ENCODE results near the gene LMNA.
"Not testable (repeated sequence)": the region's sequence is repeated elsewhere in the genome, so short reads cannot be mapped to it uniquely, and the experiment has no call there.

Gene LMNA

GRCh38 chr1:156114101-156114918 is at the start of gene LMNA:
Gene LMNA, plus strand, starts transcription at chr1:156114711. Its CDS starts 208 bp downstream, at chr1:156114919.
- DNase-seq, result peak in 53 of 56 donors; percentile 43 to 93 (median 74)

- DNase-seq, result peak in 1 of 56 donors; percentile 24
These were observed 49.3 kb upstream of the LMNA start for GRCh38 chr1:156065212-156065611.

GRCh38 chr1:156065871-156066270 is 48.6 kb upstream of the LMNA start:
- no peak for DNase-seq

- DNase-seq, result no peak
These were observed 47.2 kb upstream of the LMNA start for GRCh38 chr1:156067262-156067661.

- no peak for DNase-seq
These were observed 44.7 kb upstream of the LMNA start for GRCh38 chr1:156069490-156070455.

- peak in 1 of 56 donors; percentile 13 for DNase-seq
These were observed 44.0 kb upstream of the LMNA start for GRCh38 chr1:156070548-156070947.

- not testable (repeated sequence) for DNase-seq
These were observed 43.1 kb upstream of the LMNA start for GRCh38 chr1:156071332-156071816.

GRCh38 chr1:156072251-156072650 is 42.3 kb upstream of the LMNA start:
- no peak for DNase-seq

- DNase-seq, result no peak
These were observed 41.3 kb upstream of the LMNA start for GRCh38 chr1:156073110-156073687.

- DNase-seq, result no peak
These were observed 40.8 kb upstream of the LMNA start for GRCh38 chr1:156073740-156074139.

- DNase-seq, result no peak
These were observed 39.9 kb upstream of the LMNA start for GRCh38 chr1:156074661-156075060.

GRCh38 chr1:156075162-156075561 is 39.3 kb upstream of the LMNA start:
- DNase-seq, result no peak

- DNase-seq, result no peak
These were observed 38.7 kb upstream of the LMNA start for GRCh38 chr1:156075775-156076204.

- DNase-seq, result peak in 4 of 56 donors; percentile 5 to 30 (median 8)
These were observed 37.7 kb upstream of the LMNA start for GRCh38 chr1:156076609-156077429.

- no peak for DNase-seq
These were observed 37.1 kb upstream of the LMNA start for GRCh38 chr1:156077430-156077760.

- no peak for DNase-seq
These were observed 35.8 kb upstream of the LMNA start for GRCh38 chr1:156078728-156079127.

- DNase-seq, result no peak
These were observed 34.7 kb upstream of the LMNA start for GRCh38 chr1:156079762-156080161.

- DNase-seq, result no peak
These were observed 34.2 kb upstream of the LMNA start for GRCh38 chr1:156080241-156080862.

GRCh38 chr1:156080863-156081179 is 33.7 kb upstream of the LMNA start:
- no peak for DNase-seq

- DNase-seq, result no peak
These were observed 33.2 kb upstream of the LMNA start for GRCh38 chr1:156081180-156081916.
